Renal cortical epithelial cell (primary cell): ENCODE data around the gene DEPDC1. TPM values are rescaled to one million over a fixed set of nuclear protein-coding genes. Genes with fewer than 3 reads are reported as not detected.

ENCODE experiments used
- total RNA-seq: library from RNA; depleted of rRNA; stranded (reverse); fragments of >200 nt; gene quantifications from 2 replicates; pipeline ENCODE4 v1.2.3, GENCODE V29; 2014

DEPDC1 gene
- total RNA-seq, 1 donor from 2014 or later: 0.85 TPM

Other genes with a start within 250 kb of the DEPDC1 start
- gene RPE65, start 47.1 kb downstream of the DEPDC1 start, total RNA-seq: not detected in 2 replicates